Measurements from ENCODE around the gene CLECL1. TPM values are rescaled to one million over a fixed set of nuclear protein-coding genes. Genes with fewer than 3 reads are reported as not detected.
A peak's percentile ranks its signal among the peaks of the same experiment; 100 is the strongest.
"Not testable (repeated sequence)": the region's sequence is repeated elsewhere in the genome, so short reads cannot be mapped to it uniquely, and the experiment has no call there.

The CLECL1 gene
- total RNA-seq, 2 experiments from 2014 or later = 1.7 to 1.9 TPM

DNA sequence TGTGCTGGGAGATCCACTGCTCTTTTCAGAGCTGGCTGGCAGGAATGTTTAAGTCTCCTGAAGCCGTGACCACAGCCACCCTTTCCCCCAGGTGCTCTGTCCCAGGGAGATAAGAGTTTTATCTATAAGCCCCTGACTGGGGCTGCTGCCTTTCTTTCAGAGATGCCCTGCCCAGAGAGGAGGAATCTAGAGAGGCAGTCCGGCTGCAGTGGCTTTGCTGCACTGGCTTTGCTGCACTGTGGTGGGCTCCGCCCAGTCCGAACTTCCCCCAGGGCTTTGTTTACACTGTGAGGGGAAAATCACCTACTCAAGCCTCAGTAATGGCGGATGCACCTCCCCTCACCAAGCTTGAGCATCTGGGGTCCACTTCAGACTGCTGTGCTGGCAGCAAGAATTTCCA, 47.5 kb downstream of the CLECL1 start:
- peaks cover 76% of the 10 kb centered on the region for H3K4me1 Mint-ChIP-seq (ENCODE audit: low read depth)
- H3K27me3 Mint-ChIP-seq (ENCODE audit: low read depth); intact Hi-C loops (cut with micrococcal nuclease); H3K4me3 Mint-ChIP-seq: not testable (repeated sequence)
- peaks cover 89% of the 10 kb centered on the region for H3K36me3 Mint-ChIP-seq (ENCODE audit: low read depth)
- H3K9me3 Mint-ChIP-seq = peaks cover 24% of the 10 kb centered on the region
- DNase-seq = peak; percentile 18
- CTCF ChIA-PET = interaction anchor here (0.6 kb wide), 1 partner anchor 22 kb away, joined by 3 read pairs; no protein-coding TSS in a partner anchor
- H3K27ac Mint-ChIP-seq = peak overlapping the region; percentile 77

DNA sequence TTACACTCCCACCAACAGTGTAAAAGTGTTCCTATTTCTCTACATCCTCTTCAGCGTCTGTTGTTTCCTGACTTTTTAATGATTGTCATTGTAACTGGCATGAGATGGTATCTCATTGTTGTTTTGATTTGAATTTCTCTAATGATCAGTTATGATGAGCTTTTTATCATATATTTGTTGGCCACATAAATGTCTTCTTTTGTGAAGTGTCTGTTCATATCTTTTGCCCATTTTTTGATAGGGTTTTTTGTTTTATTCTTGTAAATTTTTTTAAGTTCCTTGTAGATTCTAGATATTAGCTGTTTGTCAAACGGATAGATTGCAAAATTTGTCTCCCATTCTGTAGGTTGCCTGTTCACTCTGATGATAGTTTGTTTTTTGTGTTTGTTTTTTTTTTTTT, 49.9 kb downstream of the CLECL1 start:
- H3K4me1 Mint-ChIP-seq (ENCODE audit: low read depth) = peaks cover 78% of the 10 kb centered on the region
- peak overlapping the region; percentile 19 for H3K4me3 Mint-ChIP-seq
- not testable (repeated sequence) for H3K27me3 Mint-ChIP-seq (ENCODE audit: low read depth); DNase-seq
- peaks cover 28% of the 10 kb centered on the region for H3K9me3 Mint-ChIP-seq
- intact Hi-C loops (cut with micrococcal nuclease) = loop anchor here (5.0 kb wide), 1 partner anchor 36 kb away; no protein-coding TSS in a partner anchor
- peak overlapping the region; percentile 77 for H3K27ac Mint-ChIP-seq
- peaks cover 86% of the 10 kb centered on the region for H3K36me3 Mint-ChIP-seq (ENCODE audit: low read depth)
- CTCF ChIA-PET = interaction anchor here (3.1 kb wide), 1 partner anchor 25 kb away, joined by 18 read pairs; no protein-coding TSS in a partner anchor

- not testable (repeated sequence) for H3K4me3 Mint-ChIP-seq
- H3K27ac Mint-ChIP-seq = peak overlapping the region; percentile 77
- CTCF ChIA-PET = interaction anchor here (0.7 to 3.1 kb wide), 6 partner anchors 17 to 72 kb away, joined by 3 to 18 read pairs (median 4); no protein-coding TSS in a partner anchor
These were observed 50.4 kb downstream of the CLECL1 start for GRCh38 chr12:9682508-9682907.

GRCh38 chr12:9674226-9674590, 58.7 kb downstream of the CLECL1 start:
- intact Hi-C loops (cut with micrococcal nuclease) = loop anchor here (2.0 kb wide), 1 partner anchor 63 kb away; no protein-coding TSS in a partner anchor
- Mint-ChIP-seq H3K27ac (peak overlapping the region; percentile 97), H3K4me3 (peak overlapping the region; percentile 90), H3K27me3 (ENCODE audit: low read depth) (no peaks in the 10 kb centered on the region), H3K4me1 (ENCODE audit: low read depth) (peaks cover 36% of the 10 kb centered on the region), H3K9me3 (no peaks in the 10 kb centered on the region), H3K36me3 (ENCODE audit: low read depth) (peaks cover 89% of the 10 kb centered on the region)
- DNase-seq = peak; percentile 68
- CTCF ChIA-PET = interaction anchor here (1.0 to 1.4 kb wide), 4 partner anchors 10 to 190 kb away, joined by 3 to 6 read pairs (median 3); no protein-coding TSS in a partner anchor

More at GRCh38 chr12:9682508-9682907, 50.4 kb downstream of the CLECL1 start:
- H3K36me3 Mint-ChIP-seq (ENCODE audit: low read depth) = peaks cover 88% of the 10 kb centered on the region
- not testable (repeated sequence) for H3K27me3 Mint-ChIP-seq (ENCODE audit: low read depth); DNase-seq
- peaks cover 80% of the 10 kb centered on the region for H3K4me1 Mint-ChIP-seq (ENCODE audit: low read depth)
- intact Hi-C loops (cut with micrococcal nuclease) = loop anchor here (5.0 kb wide), 1 partner anchor 35 kb away; no protein-coding TSS in a partner anchor
- H3K9me3 Mint-ChIP-seq = peaks cover 28% of the 10 kb centered on the region

GRCh38 chr12:9673404-9674225, 59.3 kb downstream of the CLECL1 start:
- Mint-ChIP-seq H3K9me3 (no peaks in the 10 kb centered on the region), H3K36me3 (ENCODE audit: low read depth) (peaks cover 88% of the 10 kb centered on the region)
- intact Hi-C loops (cut with micrococcal nuclease) = loop anchor here (1.0 to 2.0 kb wide), 2 partner anchors 35 to 63 kb away; no protein-coding TSS in a partner anchor

More at GRCh38 chr12:9673404-9674225, 59.3 kb downstream of the CLECL1 start:
- CTCF ChIA-PET = interaction anchor here (1.0 to 1.6 kb wide), 5 partner anchors 10 to 191 kb away, joined by 3 to 6 read pairs (median 3); no protein-coding TSS in a partner anchor
- peak; percentile 84 for DNase-seq
- Mint-ChIP-seq H3K4me3 (peak overlapping the region; percentile 90), H3K27me3 (ENCODE audit: low read depth) (no peaks in the 10 kb centered on the region), H3K27ac (peak overlapping the region; percentile 97), H3K4me1 (ENCODE audit: low read depth) (peaks cover 35% of the 10 kb centered on the region)

Other genes starting within 250 kb of the CLECL1 start
- gene KLRB1, start 125.2 kb downstream of the CLECL1 start, total RNA-seq = under 1 TPM in 1 of 2 experiments, not detected in 1; 0.25 TPM
- 100 to 1,000 TPM; 176 to 184 TPM for gene CLEC2D, start 63.4 kb downstream of the CLECL1 start, total RNA-seq
- gene CD69, start 27.8 kb upstream of the CLECL1 start, total RNA-seq = 100 to 1,000 TPM; 150 to 153 TPM
- not detected for gene KLRF1, start 94.4 kb upstream of the CLECL1 start, total RNA-seq
- gene CLEC2B, start 136.3 kb upstream of the CLECL1 start, total RNA-seq = 10 to 100 TPM; 30.3 to 30.7 TPM
- not detected for gene KLRF2, start 148.4 kb upstream of the CLECL1 start, total RNA-seq
- not detected for gene CLEC2A, start 199.3 kb upstream of the CLECL1 start, total RNA-seq
- gene CLEC12A, start 238.3 kb upstream of the CLECL1 start, total RNA-seq = not detected